Measurements from ENCODE around the gene SLC4A8. TPM values are rescaled to one million over a fixed set of nuclear protein-coding genes. Genes with fewer than 3 reads are reported as not detected.

The SLC4A8 gene
- total RNA-seq, 4 donors from 2014 or later = 0.46 to 1.7 (median 0.90) TPM

DNA sequence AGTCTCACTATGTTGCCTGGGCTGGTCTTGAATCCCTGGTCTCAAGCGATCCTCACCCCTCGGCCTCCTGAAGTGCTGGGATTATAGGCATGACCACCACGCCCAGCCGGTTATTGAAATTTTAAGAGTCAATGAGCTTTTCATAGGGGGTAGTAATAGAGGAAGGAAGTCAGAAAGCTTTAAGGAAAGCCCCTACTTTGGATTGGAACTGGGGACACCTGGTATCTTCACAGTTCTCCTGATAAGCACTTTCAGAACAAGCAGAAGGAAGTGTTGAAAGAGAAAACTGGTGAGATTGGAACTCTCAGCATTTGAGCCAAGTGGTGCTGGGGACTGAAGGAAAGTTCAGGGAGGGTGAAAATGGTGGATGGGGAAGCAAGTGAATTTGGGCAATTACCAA is 5.1 kb downstream of the SLC4A8 start:
- 97% methylated on average over 4 of the region's 4 CpGs for WGBS
- no peak overlapping the region for H3K27ac ChIP-seq (replicated peaks in 1 of 4)
- no peaks in the 10 kb centered on the region for H3K36me3 ChIP-seq
- intact Hi-C loops (cut with DNase I) = loop anchor here (10.0 kb wide), 1 partner anchor 395 kb away; no protein-coding TSS in a partner anchor
- no peaks in the 10 kb centered on the region for H3K9me3 ChIP-seq
- H3K27me3 ChIP-seq = no peaks in the 10 kb centered on the region
- H3K4me1 ChIP-seq = peaks cover 0 to 7% (median 5%) of the 10 kb centered on the region in 4 donors
- no peak for DNase-seq (ENCODE audit: extremely low spot score)
- TF ChIP-seq POLR2A (IDR thresholded peaks at IDR 0.05; ENCODE audit: low read depth) = no peak
- TF ChIP-seq POLR2AphosphoS5 (IDR thresholded peaks at IDR 0.05) = no peak
- TF ChIP-seq CTCF (IDR thresholded peaks at IDR 0.05) = no peak
- TF ChIP-seq EP300 (IDR thresholded peaks at IDR 0.05) = no peak
- H3K4me3 ChIP-seq = no peak overlapping the region

DNA sequence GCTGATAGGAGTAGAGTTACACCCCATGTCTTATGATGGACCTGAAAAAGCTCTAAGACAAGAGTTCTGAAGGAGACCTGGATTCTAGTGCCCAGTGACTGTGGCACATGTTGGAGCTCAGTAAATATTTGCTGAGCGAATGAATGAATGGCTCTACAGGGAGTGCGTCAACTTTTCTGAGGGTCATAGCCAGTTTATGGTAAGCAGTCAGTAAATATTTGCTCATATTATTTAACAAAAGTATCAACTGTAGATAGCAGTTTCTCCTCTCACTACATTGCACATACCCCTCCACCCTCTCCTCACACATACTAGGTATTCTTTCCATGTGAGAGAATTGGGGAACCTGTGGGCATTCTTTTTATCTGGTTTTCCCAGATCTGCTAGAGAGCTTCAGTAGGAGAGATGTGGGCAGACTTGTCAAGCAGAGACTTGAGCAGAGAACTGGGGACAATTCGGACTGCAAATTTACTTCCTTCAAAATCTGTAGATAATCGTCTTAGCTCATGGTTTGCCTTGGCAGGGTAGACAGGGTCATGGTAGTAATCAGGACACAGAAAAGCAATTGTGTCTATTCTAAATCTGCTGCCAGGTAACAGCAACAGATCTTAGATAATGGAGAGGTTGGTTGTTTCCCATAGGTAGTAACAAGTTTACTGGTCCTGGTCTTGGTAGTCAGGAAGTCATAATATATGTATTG is 5.7 kb downstream of the SLC4A8 start:
- intact Hi-C loops (cut with DNase I) = no loop called here
- DNase-seq (ENCODE audit: extremely low spot score) = no peak
- no peaks in the 10 kb centered on the region for H3K36me3 ChIP-seq
- H3K27me3 ChIP-seq = no peaks in the 10 kb centered on the region
- 74% methylated on average over 4 of the region's 4 CpGs for WGBS
- H3K4me1 ChIP-seq = peaks cover 0 to under 1% (median 0%) of the 10 kb centered on the region in 4 donors
- TF ChIP-seq POLR2AphosphoS5 (IDR thresholded peaks at IDR 0.05) = no peak
- TF ChIP-seq EP300 (IDR thresholded peaks at IDR 0.05) = no peak
- TF ChIP-seq CTCF (IDR thresholded peaks at IDR 0.05) = no peak
- no peak for TF ChIP-seq POLR2A (IDR thresholded peaks at IDR 0.05; ENCODE audit: low read depth)
- no peak overlapping the region for H3K27ac ChIP-seq (replicated peaks in 1 of 4)
- no peaks in the 10 kb centered on the region for H3K9me3 ChIP-seq
- H3K4me3 ChIP-seq = no peak overlapping the region

- intact Hi-C loops (cut with DNase I) = no loop called here
- Histone ChIP-seq H3K4me3 (no peak overlapping the region), H3K36me3 (no peaks in the 10 kb centered on the region), H3K4me1 (no peaks in the 10 kb centered on the region), H3K27me3 (no peaks in the 10 kb centered on the region), H3K27ac (replicated peaks in 1 of 4) (no peak overlapping the region), H3K9me3 (no peaks in the 10 kb centered on the region)
- no peak for DNase-seq (ENCODE audit: extremely low spot score)
- TF ChIP-seq EP300 (IDR thresholded peaks at IDR 0.05) (no peak), CTCF (IDR thresholded peaks at IDR 0.05) (no peak), POLR2AphosphoS5 (IDR thresholded peaks at IDR 0.05) (no peak), POLR2A (IDR thresholded peaks at IDR 0.05; ENCODE audit: low read depth) (no peak)
- 64% methylated on average over 2 of the region's 2 CpGs for WGBS
Measured at GRCh38 chr12:51432921-51433320, 8.3 kb downstream of the SLC4A8 start.

GRCh38 chr12:51434305-51434704 is 9.7 kb downstream of the SLC4A8 start:
- intact Hi-C loops (cut with DNase I) = no loop called here
- H3K36me3 ChIP-seq = no peaks in the 10 kb centered on the region
- no peak overlapping the region for H3K4me3 ChIP-seq
- H3K27me3 ChIP-seq = no peaks in the 10 kb centered on the region
- DNase-seq (ENCODE audit: extremely low spot score) = no peak
- H3K27ac ChIP-seq (replicated peaks in 1 of 4) = no peak overlapping the region
- H3K9me3 ChIP-seq = no peaks in the 10 kb centered on the region
- 44% methylated on average over 1 of the region's 1 CpG for WGBS
- no peak for TF ChIP-seq POLR2A (IDR thresholded peaks at IDR 0.05; ENCODE audit: low read depth)
- TF ChIP-seq CTCF (IDR thresholded peaks at IDR 0.05) = no peak
- TF ChIP-seq POLR2AphosphoS5 (IDR thresholded peaks at IDR 0.05) = no peak
- TF ChIP-seq EP300 (IDR thresholded peaks at IDR 0.05) = no peak
- H3K4me1 ChIP-seq = no peaks in the 10 kb centered on the region

DNA sequence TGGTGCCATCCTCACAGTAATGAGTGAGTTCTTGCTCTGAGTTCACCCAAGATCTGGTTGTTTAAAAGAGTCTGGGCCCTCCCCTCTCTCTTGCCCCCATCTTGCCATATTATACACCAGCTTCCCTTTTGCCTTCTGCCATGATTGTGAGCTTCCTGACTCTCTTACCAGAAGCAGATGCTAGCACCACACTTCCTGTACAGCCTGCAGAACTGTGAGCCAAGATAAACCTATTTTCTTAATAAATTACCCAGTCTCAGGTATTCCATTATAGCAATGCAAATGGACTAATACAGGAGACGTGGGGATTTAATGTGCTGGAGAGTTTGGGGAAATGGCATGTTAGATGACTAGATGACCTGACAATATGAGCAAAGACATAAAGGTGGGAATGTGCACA is 12.8 kb downstream of the SLC4A8 start:
- WGBS = 40% methylated on average over 1 of the region's 1 CpG
- no peaks in the 10 kb centered on the region for H3K27me3 ChIP-seq
- no peaks in the 10 kb centered on the region for H3K4me1 ChIP-seq
- H3K9me3 ChIP-seq = no peaks in the 10 kb centered on the region
- intact Hi-C loops (cut with DNase I) = no loop called here
- TF ChIP-seq CTCF (IDR thresholded peaks at IDR 0.05) (no peak), EP300 (IDR thresholded peaks at IDR 0.05) (no peak), POLR2AphosphoS5 (IDR thresholded peaks at IDR 0.05) (no peak), POLR2A (IDR thresholded peaks at IDR 0.05; ENCODE audit: low read depth) (no peak)
- H3K36me3 ChIP-seq = no peaks in the 10 kb centered on the region
- no peak overlapping the region for H3K4me3 ChIP-seq
- no peak for DNase-seq (ENCODE audit: extremely low spot score)
- no peak overlapping the region for H3K27ac ChIP-seq (replicated peaks in 1 of 4)
